CD4-positive, CD25-positive, alpha-beta regulatory T cell (primary cell): ENCODE results near the gene CHST14. TPM values are rescaled to one million over a fixed set of nuclear protein-coding genes. Genes with fewer than 3 reads are reported as not detected.

Experiments
- ATAC-seq, 2 donors: fragments of 150-1000 bp; cut with Tn5 transposase; one replicate each; pipeline ENCODE4 v1.10.0; 2021; ENCODE audit warnings: low read depth in 2 of 2, moderate number of reproducible peaks in 2 of 2, moderate library complexity in 1 of 2
- DNase-seq, 3 donors: peaks; one replicate each; pipeline versions ENCODE4 v3.0.0 to v3.0.0-alpha.2; 2012 to 2022; ENCODE audit warnings: mixed read lengths in 1 of 3
- H3K27ac ChIP-seq: one replicate; pipeline ENCODE4 v1.7.0; 2013; ENCODE audit warnings: mild to moderate bottlenecking, low read length; ENCODE audit not compliant: insufficient read depth, poor library complexity, severe bottlenecking
- H3K27me3 ChIP-seq: one replicate; pipeline ENCODE4 v1.7.0; 2013; ENCODE audit warnings: low read length; ENCODE audit not compliant: control insufficient read depth, insufficient read depth
- H3K36me3 ChIP-seq: one replicate; pipeline ENCODE4 v1.7.0; 2013; ENCODE audit warnings: mild to moderate bottlenecking, low read length, moderate library complexity; ENCODE audit not compliant: control insufficient read depth, insufficient read depth
- H3K4me1 ChIP-seq: 2 replicates; pipeline ENCODE4 v1.7.0; 2013; ENCODE audit warnings: mild to moderate bottlenecking, low read length; ENCODE audit not compliant: insufficient read depth, control insufficient read depth, poor library complexity, severe bottlenecking
- H3K4me3 ChIP-seq: one replicate; pipeline ENCODE4 v1.7.0; 2013; ENCODE audit warnings: low read depth, mild to moderate bottlenecking, low read length, moderate library complexity
- H3K9me3 ChIP-seq, 2 experiments: 1 replicate in 1 of 2; 2 replicates in 1 of 2; pipeline ENCODE4 v1.7.0; 2013; ENCODE audit warnings: low read length in 2 of 2, mild to moderate bottlenecking in 1 of 2, moderate library complexity in 1 of 2; ENCODE audit not compliant: control insufficient read depth in 2 of 2
- H3K27ac Mint-ChIP-seq, 3 donors: one replicate each; pipeline ENCODE4 v1.8.0; 2020 to 2022; ENCODE audit warnings: mild to moderate bottlenecking in 3 of 3, mixed read lengths in 3 of 3, moderate library complexity in 2 of 3
- H3K27me3 Mint-ChIP-seq: one replicate; pipeline ENCODE4 v1.8.0; 2022; ENCODE audit warnings: mild to moderate bottlenecking, mixed read lengths
- H3K36me3 Mint-ChIP-seq: one replicate; pipeline ENCODE4 v1.8.0; 2020; ENCODE audit warnings: mixed read lengths
- H3K4me1 Mint-ChIP-seq, 4 donors: one replicate each; pipeline ENCODE4 v1.8.0; 2020 to 2022; ENCODE audit warnings: mixed read lengths in 4 of 4, mild to moderate bottlenecking in 1 of 4
- H3K4me3 Mint-ChIP-seq, 4 donors: one replicate each; pipeline ENCODE4 v1.8.0; 2020 to 2022; ENCODE audit warnings: mild to moderate bottlenecking in 4 of 4, mixed read lengths in 4 of 4, moderate library complexity in 3 of 4
- H3K9me3 Mint-ChIP-seq, 7 donors: one replicate each; pipeline ENCODE4 v1.8.0; 2020 to 2022; ENCODE audit warnings: mixed read lengths in 7 of 7, mild to moderate bottlenecking in 3 of 7, moderate library complexity in 2 of 7
- polyA plus RNA-seq, 4 donors: library from polyadenylated mRNA; unstranded; fragments of 300-500 nt; fragmentation: Illumina TruSeq; gene quantifications; one replicate each; pipeline ENCODE4 v1.2.3, GENCODE V29; 2021
- total RNA-seq: library from RNA; stranded (reverse); gene quantifications from one replicate; pipeline ENCODE4 v1.2.3, GENCODE V29; 2022

The CHST14 gene
- total and polyA plus RNA-seq, 5 donors from 2014 or later: 1.1 to 6.3 (median 1.5) TPM

DNA sequence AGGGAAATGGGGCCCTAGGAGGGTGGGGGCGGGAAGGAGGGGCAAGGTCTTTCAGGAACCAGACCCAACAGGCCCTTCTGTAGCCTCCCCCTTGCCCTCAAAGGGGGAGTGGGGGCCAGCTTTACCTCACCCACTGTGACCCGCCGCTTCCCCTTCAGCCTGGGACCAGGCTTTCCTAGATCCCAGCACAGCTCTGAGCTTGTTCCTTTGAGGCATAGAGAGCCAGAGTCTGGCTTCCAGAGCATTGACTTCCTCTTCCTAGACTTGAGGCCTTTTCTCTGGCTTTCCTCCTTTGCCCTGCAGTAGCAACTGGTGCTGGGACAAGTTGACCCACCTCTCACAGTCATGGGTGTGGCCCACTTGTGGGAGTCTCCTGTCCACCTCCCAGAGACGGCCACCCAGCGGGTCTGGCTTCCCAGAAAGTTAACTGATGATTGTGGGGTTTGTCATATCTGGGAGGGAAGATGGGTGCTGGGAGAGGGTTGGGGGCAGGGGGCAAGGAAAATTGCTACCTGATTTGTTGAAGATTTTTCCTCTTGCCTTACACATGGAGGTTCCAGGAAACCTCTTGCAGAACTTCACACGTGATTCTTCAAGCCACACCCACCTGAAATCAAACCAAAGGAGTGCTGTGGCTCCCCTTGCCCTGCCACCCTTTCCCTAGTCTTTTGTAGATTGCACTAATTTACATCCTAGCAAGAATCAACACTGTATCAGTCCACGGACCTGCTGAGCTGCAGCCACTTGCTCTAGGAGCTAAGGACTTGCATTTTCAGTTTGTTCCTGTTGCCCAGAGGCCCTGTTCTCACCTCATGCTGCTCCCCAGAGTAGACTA is 4.1 kb upstream of the CHST14 start:
- Histone ChIP-seq H3K4me1 (peaks cover 7% of the 10 kb centered on the region), H3K27me3 (no peaks in the 10 kb centered on the region), H3K9me3 (no peaks in the 10 kb centered on the region), H3K4me3 (no peak overlapping the region), H3K27ac (no peak overlapping the region), H3K36me3 (peaks cover 38% of the 10 kb centered on the region)
- no peaks in the 10 kb centered on the region for H3K9me3 Mint-ChIP-seq
- H3K36me3 Mint-ChIP-seq: peaks cover 12% of the 10 kb centered on the region
- no peak for ATAC-seq
- H3K4me1 Mint-ChIP-seq: peaks cover 0 to 17% (median 8%) of the 10 kb centered on the region in 4 donors
- H3K27me3 Mint-ChIP-seq: no peaks in the 10 kb centered on the region
- H3K4me3 Mint-ChIP-seq: no peak overlapping the region
- H3K27ac Mint-ChIP-seq: peak overlapping the region; percentile 59 to 77 (median 61)
- no peak for DNase-seq

GRCh38 chr15:40467261-40467615 is 3.5 kb upstream of the CHST14 start:
- no peak for ATAC-seq

DNA sequence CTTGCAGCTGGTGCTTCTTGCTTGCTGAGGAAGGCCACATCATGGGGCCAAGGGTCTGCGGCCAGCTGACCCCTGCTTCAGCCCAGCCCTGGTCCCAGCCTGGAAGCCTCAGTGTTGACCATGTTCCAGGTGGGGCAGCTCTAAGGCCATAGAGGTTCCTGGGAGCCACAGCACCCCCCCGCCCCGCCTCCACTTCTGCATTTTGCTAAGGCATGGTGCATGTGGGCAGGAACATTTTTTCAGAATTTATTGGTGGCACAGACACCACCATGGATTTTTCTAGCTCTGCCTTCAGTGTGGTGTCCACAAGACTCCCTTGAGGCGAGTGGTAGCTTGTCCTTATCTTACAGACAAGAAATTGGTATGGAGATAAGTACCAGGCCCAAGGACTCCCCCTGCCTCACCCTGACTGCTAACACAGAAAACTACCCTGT is 1.9 kb upstream of the CHST14 start:
- no peak overlapping the region for H3K27ac ChIP-seq
- DNase-seq: no peak
- H3K4me1 Mint-ChIP-seq: peaks cover 0 to 33% (median 15%) of the 10 kb centered on the region in 4 donors
- no peaks in the 10 kb centered on the region for H3K27me3 ChIP-seq
- no peaks in the 10 kb centered on the region for H3K9me3 Mint-ChIP-seq
- peak overlapping the region in 2 of 3 donors; percentile 52 to 77 for H3K27ac Mint-ChIP-seq
- peaks cover 17% of the 10 kb centered on the region for H3K4me1 ChIP-seq
- H3K4me3 Mint-ChIP-seq: peak overlapping the region in 3 of 4 donors; percentile 46 to 85 (median 71)
- H3K27me3 Mint-ChIP-seq: no peaks in the 10 kb centered on the region
- H3K4me3 ChIP-seq: no peak overlapping the region
- ATAC-seq: no peak
- H3K36me3 Mint-ChIP-seq: peaks cover 9% of the 10 kb centered on the region
- H3K9me3 ChIP-seq: no peaks in the 10 kb centered on the region
- H3K36me3 ChIP-seq: peaks cover 20% of the 10 kb centered on the region

More at GRCh38 chr15:40467261-40467615, 3.5 kb upstream of the CHST14 start:
- Histone ChIP-seq H3K4me1 (peaks cover 13% of the 10 kb centered on the region), H3K27me3 (no peaks in the 10 kb centered on the region), H3K27ac (no peak overlapping the region), H3K36me3 (peaks cover 32% of the 10 kb centered on the region), H3K9me3 (no peaks in the 10 kb centered on the region), H3K4me3 (no peak overlapping the region)
- H3K4me1 Mint-ChIP-seq: peaks cover 0 to 23% (median 11%) of the 10 kb centered on the region in 4 donors
- H3K9me3 Mint-ChIP-seq: no peaks in the 10 kb centered on the region
- H3K27me3 Mint-ChIP-seq: no peaks in the 10 kb centered on the region
- DNase-seq: no peak
- H3K4me3 Mint-ChIP-seq: peak overlapping the region in 1 of 4 donors; percentile 17
- peaks cover 12% of the 10 kb centered on the region for H3K36me3 Mint-ChIP-seq
- H3K27ac Mint-ChIP-seq: peak overlapping the region; percentile 61 to 86 (median 77)

- Histone ChIP-seq H3K4me1 (peaks cover 17% of the 10 kb centered on the region), H3K4me3 (no peak overlapping the region), H3K27ac (peak overlapping the region; percentile 71), H3K9me3 (no peaks in the 10 kb centered on the region), H3K27me3 (no peaks in the 10 kb centered on the region), H3K36me3 (peaks cover 10% of the 10 kb centered on the region)
- H3K4me3 Mint-ChIP-seq: peak overlapping the region; percentile 46 to 85 (median 76)
- H3K27ac Mint-ChIP-seq: peak overlapping the region; percentile 56 to 85 (median 66)
- peaks cover 9% of the 10 kb centered on the region for H3K36me3 Mint-ChIP-seq
- H3K4me1 Mint-ChIP-seq: peaks cover 0 to 33% (median 15%) of the 10 kb centered on the region in 4 donors
- H3K9me3 Mint-ChIP-seq: no peaks in the 10 kb centered on the region
- ATAC-seq (no peak), DNase-seq (no peak)
- H3K27me3 Mint-ChIP-seq: no peaks in the 10 kb centered on the region
Observed at GRCh38 chr15:40469776-40470390, 901 bp upstream of the CHST14 start.

DNA sequence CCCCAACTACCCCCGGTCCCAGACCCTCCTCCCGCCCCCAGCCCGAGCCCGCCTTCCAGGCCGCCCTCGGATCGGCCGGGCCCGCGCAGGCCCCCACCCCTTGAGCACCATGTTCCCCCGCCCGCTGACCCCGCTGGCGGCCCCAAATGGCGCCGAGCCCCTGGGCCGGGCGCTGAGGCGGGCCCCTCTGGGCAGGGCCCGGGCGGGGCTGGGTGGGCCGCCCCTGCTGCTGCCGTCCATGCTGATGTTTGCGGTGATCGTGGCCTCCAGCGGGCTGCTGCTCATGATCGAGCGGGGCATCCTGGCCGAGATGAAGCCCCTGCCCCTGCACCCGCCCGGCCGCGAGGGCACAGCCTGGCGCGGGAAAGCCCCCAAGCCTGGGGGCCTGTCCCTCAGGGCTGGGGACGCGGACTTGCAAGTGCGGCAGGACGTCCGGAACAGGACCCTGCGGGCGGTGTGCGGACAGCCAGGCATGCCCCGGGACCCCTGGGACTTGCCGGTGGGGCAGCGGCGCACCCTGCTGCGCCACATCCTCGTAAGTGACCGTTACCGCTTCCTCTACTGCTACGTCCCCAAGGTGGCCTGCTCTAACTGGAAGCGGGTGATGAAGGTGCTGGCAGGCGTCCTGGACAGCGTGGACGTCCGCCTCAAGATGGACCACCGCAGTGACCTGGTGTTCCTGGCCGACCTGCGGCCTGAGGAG is 472 bp downstream of the CHST14 start:
- no peaks in the 10 kb centered on the region for H3K36me3 ChIP-seq
- Mint-ChIP-seq H3K9me3 (no peaks in the 10 kb centered on the region), H3K27me3 (no peaks in the 10 kb centered on the region), H3K4me3 (peak overlapping the region; percentile 90 to 96 (median 94)), H3K27ac (peak overlapping the region; percentile 88 to 94 (median 91)), H3K4me1 (peaks cover 0 to 31% (median 15%) of the 10 kb centered on the region in 4 donors), H3K36me3 (peaks cover 4% of the 10 kb centered on the region)
- H3K9me3 ChIP-seq: no peaks in the 10 kb centered on the region
- ATAC-seq (peak; percentile 21 to 39), DNase-seq (peak in 2 of 3 donors; percentile 31 to 55)
- H3K27ac ChIP-seq: peak overlapping the region; percentile 71
- H3K27me3 ChIP-seq: no peaks in the 10 kb centered on the region
- H3K4me1 ChIP-seq: peaks cover 14% of the 10 kb centered on the region
- peak overlapping the region; percentile 72 for H3K4me3 ChIP-seq

DNA sequence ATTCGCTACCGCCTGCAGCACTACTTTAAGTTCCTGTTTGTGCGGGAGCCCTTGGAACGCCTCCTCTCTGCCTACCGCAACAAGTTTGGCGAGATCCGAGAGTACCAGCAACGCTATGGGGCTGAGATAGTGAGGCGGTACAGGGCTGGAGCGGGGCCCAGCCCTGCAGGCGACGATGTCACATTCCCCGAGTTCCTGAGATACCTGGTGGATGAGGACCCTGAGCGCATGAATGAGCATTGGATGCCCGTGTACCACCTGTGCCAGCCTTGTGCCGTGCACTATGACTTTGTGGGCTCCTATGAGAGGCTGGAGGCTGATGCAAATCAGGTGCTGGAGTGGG is 995 bp downstream of the CHST14 start:
- Mint-ChIP-seq H3K27ac (peak overlapping the region; percentile 88 to 94 (median 91)), H3K36me3 (peaks cover 3% of the 10 kb centered on the region), H3K4me3 (peak overlapping the region; percentile 90 to 96 (median 94)), H3K27me3 (no peaks in the 10 kb centered on the region), H3K9me3 (no peaks in the 10 kb centered on the region), H3K4me1 (peaks cover 0 to 28% (median 15%) of the 10 kb centered on the region in 4 donors)
- H3K27me3 ChIP-seq: no peaks in the 10 kb centered on the region
- peak overlapping the region; percentile 71 for H3K27ac ChIP-seq
- peaks cover 14% of the 10 kb centered on the region for H3K4me1 ChIP-seq
- H3K36me3 ChIP-seq: no peaks in the 10 kb centered on the region
- no peaks in the 10 kb centered on the region for H3K9me3 ChIP-seq
- DNase-seq: peak in 2 of 3 donors; percentile 18 to 52
- H3K4me3 ChIP-seq: peak overlapping the region; percentile 72
- ATAC-seq: peak; percentile 11 to 21

- H3K9me3 ChIP-seq: no peaks in the 10 kb centered on the region
- DNase-seq (no peak), ATAC-seq (no peak)
- Mint-ChIP-seq H3K4me1 (peaks cover 0 to 25% (median 15%) of the 10 kb centered on the region in 4 donors), H3K27ac (peak overlapping the region in 2 of 3 donors; percentile 91 to 94), H3K27me3 (no peaks in the 10 kb centered on the region), H3K4me3 (peak overlapping the region; percentile 90 to 96 (median 94)), H3K36me3 (no peaks in the 10 kb centered on the region), H3K9me3 (no peaks in the 10 kb centered on the region)
- H3K27ac ChIP-seq: no peak overlapping the region
- no peaks in the 10 kb centered on the region for H3K36me3 ChIP-seq
- H3K27me3 ChIP-seq: no peaks in the 10 kb centered on the region
- H3K4me3 ChIP-seq: peak overlapping the region; percentile 72
- peaks cover 14% of the 10 kb centered on the region for H3K4me1 ChIP-seq
Observed at GRCh38 chr15:40472171-40472727, 1.5 kb downstream of the CHST14 start.
